EH (cell line): ENCODE results near the gene TNNI3.

Experiments used
- DNase-seq: peaks from one replicate; pipeline ENCODE4 v3.0.0-alpha.2; 2015; ENCODE audit warnings: low read depth

Gene TNNI3

DNA sequence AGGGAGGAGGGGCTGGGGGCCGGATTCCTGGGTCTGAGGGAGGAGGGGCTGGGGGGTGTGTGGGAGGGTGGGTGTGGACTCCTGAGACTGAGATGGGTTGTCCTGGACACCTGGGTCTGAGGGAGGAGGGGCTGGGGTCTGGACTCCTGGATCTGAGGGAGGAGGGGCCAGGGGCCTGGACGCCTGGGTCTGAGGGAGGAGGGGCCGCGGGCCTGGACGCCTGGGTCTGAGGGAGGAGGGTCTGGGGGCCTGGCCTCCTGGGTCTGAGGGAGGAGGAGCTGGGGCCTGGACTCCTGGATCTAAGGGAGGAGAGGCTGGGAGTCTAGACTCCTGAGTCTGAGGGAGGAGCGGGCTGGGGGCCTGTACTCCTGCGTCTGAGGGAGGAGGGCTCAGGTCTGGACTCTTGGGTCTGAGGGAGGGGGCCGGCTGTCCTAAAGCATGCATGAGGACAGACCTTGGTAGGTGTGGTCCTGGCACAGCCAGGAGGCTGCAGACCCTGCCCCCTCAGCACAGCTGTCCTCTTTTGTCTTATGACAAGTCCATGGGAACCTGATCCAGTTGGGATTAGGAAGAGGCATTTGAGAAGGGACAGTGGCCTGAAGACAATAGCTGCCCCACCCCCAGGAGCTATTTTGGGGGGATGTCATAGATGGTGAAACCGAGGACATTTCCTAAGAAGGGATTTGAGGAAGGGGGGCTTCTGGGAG lies 9.8 kb downstream of the TNNI3 start:
- DNase-seq: no peak

DNA sequence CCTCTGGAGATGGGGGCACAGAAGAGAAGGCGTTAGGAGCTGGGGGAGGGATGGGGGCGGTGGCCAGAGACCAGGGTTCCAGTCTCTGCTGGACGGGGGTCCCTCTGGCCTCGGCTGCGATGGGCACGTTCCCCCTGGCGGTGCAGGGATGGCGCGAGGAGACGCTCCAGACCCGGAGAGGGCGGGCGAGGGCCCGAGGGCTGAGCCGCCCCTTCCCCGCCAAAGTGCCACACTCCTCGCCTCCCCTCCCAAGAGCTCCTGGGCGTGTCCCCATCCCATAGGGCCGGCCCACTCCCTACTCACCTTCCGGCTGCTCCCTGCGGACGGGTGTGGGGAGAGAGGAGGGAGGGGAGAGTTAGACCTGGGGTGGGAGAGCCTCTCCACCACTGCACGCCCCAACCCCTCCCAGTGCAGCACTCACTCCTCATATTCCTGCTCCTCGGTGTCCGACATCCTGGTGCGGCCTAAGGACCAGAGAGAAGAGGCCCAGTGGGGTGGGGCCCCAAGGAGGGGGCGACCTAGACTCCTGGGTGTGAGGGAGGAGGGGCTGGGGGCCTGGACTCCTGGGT lies 10.7 kb downstream of the TNNI3 start:
- peak; percentile 41 for DNase-seq

DNA sequence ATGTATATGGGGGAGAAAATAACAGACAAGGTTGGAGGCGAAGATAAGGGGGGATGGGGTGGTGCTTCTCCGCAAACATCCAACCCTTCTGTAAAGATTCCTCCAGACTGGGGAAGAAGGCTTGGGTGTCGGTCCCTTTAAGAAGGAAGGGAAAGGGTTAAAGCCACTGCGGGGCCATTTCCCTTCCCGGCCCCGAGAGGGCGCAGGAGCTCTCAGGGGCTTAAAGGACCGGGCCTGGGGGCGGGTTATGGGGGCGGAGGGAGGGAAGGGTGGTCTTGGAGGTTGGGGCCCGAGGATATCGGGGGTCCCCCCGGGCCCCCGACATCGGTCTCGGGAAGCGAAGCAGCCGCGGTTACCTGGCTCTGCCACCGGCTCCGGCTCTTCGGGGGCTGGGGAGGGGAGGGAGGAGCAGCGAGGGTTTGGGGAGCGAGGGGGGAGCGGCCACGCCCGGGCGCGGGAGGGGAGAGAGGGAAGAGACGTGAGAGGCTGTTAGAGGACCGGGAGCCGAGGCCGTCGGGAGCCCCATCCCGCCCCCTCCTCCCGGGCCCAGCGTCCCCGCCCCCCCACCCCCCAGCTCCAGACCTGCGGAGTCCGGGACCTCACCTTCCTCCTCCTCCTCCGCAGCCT lies 11.3 kb downstream of the TNNI3 start:
- DNase-seq: peak; percentile 39

DNA sequence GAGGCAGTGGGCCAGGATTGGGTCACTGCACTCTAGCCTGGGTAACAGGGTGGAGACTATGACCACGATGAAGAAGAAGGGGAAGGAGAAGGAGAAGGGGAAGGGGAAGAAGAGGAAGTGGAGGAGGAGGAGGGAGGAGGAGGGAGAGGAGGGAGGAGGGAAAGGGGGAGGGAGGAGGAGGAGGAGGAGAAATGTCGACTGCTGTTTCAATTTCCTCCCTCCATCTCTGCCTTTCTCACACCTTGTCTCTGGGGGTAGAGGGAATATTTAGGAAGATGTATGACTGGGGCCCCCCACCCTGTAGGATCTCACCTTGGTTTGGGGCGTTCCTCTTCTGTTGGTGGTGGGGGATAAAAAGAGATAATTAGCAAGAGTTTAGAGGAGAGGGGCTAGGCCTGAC lies 12.3 kb downstream of the TNNI3 start:
- DNase-seq: no peak

DNA sequence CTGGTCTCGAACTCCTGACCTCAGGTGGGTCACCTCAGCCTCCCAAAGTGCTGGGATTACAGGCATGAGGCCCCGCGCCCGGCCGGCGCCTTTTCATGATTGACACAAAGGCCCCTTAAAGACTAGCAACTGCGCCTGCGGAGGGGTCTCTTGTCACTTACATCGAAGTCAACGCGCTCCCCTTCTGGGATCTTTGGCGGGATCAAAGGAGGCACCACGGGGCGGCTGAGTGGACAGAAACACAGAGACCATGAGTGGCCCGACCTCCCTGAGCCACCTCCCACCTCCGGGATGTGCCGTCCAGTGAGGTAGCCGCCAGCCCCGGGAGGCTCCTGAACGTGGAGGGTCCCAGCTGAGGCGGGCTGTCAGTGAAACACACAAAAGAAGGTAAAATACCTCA lies 15.8 kb downstream of the TNNI3 start:
- DNase-seq: no peak

DNA sequence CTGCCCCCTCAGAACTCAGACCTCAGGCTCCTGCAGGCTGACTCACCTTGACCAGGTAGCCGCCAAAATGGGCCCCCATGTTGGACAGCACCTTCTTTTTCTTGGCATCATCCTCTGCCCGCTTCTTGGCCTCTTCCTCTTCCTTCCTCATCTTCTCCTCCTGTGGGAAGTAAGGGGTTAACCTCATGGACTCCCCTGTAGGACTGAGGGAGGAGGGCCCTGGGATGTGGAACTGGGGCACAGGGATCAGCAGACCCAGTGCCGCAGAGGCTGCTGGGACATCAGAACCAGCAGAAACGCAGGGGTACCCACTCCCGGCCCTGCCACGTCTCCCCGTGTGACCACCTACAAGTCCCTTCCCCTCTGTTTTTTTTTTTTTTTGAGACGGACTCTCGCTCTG lies 19.6 kb downstream of the TNNI3 start:
- no peak for DNase-seq

DNA sequence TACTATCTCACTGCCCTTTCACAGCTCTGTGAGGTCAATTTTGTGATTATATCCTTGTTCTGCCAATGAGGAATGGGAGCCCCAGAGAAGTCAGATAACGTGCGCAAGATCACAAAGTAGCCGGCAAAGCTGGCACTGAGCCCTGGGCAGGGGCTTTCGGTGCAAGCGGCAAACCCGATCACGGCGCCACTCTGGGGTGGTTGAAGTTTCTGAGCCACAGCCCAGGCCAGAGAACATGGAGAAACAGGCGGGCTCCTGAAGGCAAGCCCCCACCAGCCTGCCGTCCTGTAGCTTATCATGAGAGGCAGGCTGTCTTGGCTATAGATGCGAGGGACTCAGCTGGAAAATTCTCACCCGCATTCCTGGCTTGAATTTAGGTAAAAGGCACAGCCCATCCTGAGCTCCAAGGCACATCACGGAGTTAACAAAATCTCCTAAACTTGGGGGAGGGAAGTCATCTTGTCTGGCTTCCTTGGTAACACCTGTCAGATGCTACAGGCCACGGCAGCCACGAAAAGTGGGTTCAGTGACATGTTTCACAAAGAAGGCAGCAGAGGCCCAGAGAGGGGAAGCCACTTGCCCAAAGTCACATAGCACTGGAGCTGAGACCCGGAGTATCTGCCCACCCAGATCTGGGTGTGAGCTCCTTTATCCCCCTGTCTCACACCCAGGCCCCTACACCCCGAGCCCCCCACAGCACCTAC lies 21.0 kb downstream of the TNNI3 start:
- DNase-seq: no peak

DNA sequence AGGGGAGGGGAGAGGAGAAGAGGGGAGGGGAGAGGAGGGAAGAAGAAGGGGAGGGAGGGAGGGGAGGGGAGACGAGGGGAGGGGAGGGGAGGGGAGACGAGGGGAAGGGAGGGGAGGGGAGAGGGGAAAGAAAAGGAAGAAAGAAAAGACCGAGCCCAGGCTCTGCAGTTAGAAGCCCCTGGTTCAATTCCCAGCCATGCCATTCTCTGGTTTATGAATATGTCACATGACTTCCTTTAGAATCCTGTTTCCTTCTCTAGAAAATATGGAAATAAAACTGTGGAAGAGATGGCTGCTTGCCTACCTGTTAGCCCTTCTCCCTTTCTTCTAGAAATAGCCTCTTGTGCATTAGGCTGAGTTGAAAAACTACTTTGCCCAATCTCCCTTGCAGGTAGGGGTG lies 22.8 kb downstream of the TNNI3 start:
- no peak for DNase-seq

DNA sequence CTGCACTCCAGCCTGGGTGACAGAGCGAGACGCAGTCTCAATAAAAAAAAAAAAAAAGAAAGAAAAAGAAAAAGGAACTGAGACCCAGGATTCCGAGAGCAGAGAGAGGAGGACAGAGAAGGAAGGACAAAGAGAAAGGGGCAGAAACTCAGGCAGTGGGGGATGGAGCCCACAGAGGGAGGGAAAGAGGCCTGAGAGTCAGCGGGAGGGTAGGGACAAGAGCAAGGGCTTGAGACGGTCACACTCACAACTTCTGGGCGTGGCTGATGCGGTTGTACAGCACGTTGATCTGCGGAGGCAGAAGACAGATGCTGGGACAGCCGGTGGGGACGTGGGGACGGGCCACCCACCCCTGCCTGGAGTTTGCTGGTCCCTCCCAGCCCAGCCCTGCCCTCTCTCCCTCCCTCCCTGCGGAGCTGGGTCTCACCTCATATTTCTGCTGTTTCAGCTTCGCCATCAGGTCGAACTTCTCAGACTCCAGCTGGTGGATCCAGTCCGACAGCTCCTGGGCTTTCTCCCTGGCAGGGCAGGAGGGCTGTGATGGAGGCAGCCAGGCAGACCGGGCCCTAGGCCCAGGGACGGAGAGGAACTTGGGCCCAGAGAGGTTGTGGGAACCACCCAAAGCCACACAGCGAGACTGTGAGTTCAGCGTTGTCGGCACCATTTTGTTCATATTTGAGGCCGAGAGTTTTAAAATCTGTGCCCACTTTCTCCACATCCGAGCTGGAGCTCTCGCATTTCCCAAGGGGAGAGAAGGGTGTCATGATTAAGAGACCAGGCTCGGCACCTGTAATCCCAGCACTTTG lies 23.7 kb downstream of the TNNI3 start:
- no peak for DNase-seq

DNA sequence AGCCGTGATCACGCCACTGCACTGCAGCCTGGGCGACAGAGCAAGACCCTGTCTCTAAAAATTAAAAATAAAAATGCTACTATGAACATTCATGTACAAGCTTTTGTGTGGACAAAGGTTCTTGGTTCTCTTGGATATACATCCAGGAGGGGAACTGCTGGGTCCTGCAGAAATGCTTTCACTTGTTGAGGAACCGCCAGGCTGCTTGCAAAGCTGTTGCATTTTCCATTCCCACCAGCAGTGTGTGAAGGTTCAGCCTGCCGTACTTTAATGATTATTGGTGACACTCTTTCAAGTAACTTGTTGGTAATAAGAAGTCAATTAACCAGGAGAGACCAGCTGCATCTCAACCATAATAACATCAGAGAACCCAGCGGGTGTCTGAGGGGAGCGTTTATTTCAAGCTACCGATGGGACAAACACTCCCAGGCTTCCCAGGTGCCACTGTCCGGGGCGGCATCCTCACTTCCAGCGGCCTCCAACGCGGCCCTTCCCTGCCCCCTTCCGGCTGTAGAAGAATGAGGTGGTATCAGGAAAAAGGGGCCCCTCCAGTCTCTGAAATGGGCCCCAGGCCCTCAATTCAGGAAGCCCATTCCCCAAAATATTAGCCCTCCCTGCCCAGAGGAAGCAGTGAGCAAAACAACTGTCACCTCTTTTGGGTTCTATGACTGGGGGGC lies 24.9 kb downstream of the TNNI3 start:
- DNase-seq: no peak

DNA sequence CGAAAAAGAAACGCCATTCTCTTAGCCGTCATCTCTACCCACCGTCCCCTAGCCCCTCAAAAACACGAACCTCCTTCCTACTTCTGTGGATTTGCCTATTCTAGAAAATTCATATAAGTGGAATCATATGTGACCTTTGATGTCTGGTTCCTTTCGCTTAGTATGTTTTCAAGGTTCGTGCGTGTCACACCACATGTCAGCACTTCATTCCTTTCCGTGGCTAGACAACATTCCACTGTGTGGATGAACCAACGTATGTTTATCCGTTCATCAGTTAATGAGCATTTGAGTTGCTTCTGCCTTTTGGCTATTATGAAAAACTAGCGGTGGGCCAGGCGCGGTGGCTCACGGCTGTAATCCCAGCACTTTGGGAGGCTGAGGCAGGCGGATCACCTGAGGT lies 26.1 kb downstream of the TNNI3 start:
- DNase-seq: peak; percentile 78

- no peak for DNase-seq
Measured at GRCh38 chr19:55119053-55119452, 38.5 kb downstream of the TNNI3 start.

- no peak for DNase-seq
Measured at GRCh38 chr19:55118401-55118991, 39.0 kb downstream of the TNNI3 start.

DNA sequence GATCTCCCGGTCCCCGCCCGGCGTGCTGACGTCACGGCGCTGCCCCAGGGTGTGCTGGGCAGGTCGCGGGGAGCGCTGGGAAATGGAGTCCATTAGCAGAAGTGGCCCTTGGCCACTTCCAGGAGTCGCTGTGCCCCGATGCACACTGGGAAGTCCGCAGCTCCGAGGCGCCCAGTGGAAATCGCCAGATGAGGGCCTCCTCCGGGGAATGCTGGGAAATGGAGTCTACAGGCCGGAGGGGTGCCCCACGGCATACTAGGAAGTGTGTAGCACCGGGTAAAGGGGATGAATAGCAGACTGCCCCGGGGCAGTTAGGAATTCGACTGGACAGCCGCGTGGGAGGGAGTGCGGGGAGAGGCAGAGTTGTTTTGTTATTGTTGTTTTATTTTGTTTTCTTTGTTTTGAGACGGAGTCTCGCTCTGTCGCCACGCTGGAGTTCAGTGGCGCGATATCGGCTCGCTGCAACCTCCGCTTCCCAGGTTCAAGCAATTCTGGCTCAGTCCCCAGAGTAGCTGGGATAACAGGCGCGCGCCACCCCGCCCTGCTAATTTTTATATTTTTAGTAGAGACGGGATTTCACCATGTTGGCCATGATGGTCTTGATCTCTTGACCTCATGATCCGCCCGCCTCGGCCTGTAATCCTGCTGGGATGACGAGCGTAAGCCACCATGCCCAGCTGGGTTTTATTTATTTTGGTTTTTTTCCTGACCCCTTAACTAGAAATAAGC lies 39.7 kb downstream of the TNNI3 start:
- peak; percentile 99 for DNase-seq

GRCh38 chr19:55116859-55117662 lies 40.5 kb downstream of the TNNI3 start, which contains the start of gene PPP1R12C:
TSS of gene PPP1R12C (minus strand) at chr19:55117637. CDS start at chr19:55117543, 94 bp downstream.
- DNase-seq: no peak

GRCh38 chr19:55116232-55116858 lies 41.2 kb downstream of the TNNI3 start:
- peak; percentile 79 for DNase-seq

- peak; percentile 50 for DNase-seq
Measured at GRCh38 chr19:55115446-55116065, 42.0 kb downstream of the TNNI3 start.

DNA sequence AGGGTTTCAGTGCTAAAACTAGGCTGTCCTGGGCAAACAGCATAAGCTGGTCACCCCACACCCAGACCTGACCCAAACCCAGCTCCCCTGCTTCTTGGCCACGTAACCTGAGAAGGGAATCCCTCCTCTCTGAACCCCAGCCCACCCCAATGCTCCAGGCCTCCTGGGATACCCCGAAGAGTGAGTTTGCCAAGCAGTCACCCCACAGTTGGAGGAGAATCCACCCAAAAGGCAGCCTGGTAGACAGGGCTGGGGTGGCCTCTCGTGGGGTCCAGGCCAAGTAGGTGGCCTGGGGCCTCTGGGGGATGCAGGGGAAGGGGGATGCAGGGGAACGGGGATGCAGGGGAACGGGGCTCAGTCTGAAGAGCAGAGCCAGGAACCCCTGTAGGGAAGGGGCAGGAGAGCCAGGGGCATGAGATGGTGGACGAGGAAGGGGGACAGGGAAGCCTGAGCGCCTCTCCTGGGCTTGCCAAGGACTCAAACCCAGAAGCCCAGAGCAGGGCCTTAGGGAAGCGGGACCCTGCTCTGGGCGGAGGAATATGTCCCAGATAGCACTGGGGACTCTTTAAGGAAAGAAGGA lies 42.9 kb downstream of the TNNI3 start:
- no peak for DNase-seq
